ENCODE data around the gene OPTC.

The OPTC gene

GRCh38 chr1:203539831-203540546, 46.0 kb downstream of the OPTC start:
- no peak for DNase-seq

GRCh38 chr1:203544485-203544884, 50.5 kb downstream of the OPTC start:
- no peak for DNase-seq

GRCh38 chr1:203544978-203545816, 51.2 kb downstream of the OPTC start:
- no peak for DNase-seq

- no peak for DNase-seq
Observed at GRCh38 chr1:203546274-203546673, 52.3 kb downstream of the OPTC start.

- DNase-seq, result no peak
Observed at GRCh38 chr1:203547147-203547546, 53.2 kb downstream of the OPTC start.

GRCh38 chr1:203547771-203548421, 53.9 kb downstream of the OPTC start:
- no peak for DNase-seq

- no peak for DNase-seq
Observed at GRCh38 chr1:203548892-203549291, 54.9 kb downstream of the OPTC start.

GRCh38 chr1:203549309-203549708, 55.4 kb downstream of the OPTC start:
- no peak for DNase-seq

- DNase-seq, result no peak
Observed at GRCh38 chr1:203550846-203551245, 56.9 kb downstream of the OPTC start.

- DNase-seq, result no peak
Observed at GRCh38 chr1:203551550-203551949, 57.6 kb downstream of the OPTC start.

- no peak for DNase-seq
Observed at GRCh38 chr1:203553496-203553895, 59.5 kb downstream of the OPTC start.

GRCh38 chr1:203554071-203554470, 60.1 kb downstream of the OPTC start:
- no peak for DNase-seq

GRCh38 chr1:203555076-203555475, 61.1 kb downstream of the OPTC start:
- no peak for DNase-seq

- no peak for DNase-seq
Observed at GRCh38 chr1:203555511-203556046, 61.6 kb downstream of the OPTC start.

- no peak for DNase-seq
Observed at GRCh38 chr1:203556047-203556851, 62.3 kb downstream of the OPTC start.

- no peak for DNase-seq
Observed at GRCh38 chr1:203557390-203557789, 63.4 kb downstream of the OPTC start.

- DNase-seq, result no peak
Observed at GRCh38 chr1:203558064-203558760, 64.3 kb downstream of the OPTC start.

All from CD4-positive, alpha-beta T cell treated with Interleukin-4 for 4 hours (primary cell).